GM18909 (cell line): ENCODE measurements around the gene PTPRK.
A peak's percentile ranks its signal among the peaks of the same experiment; 100 is the strongest.

Experiments
- ATAC-seq: cut with Tn5 transposase; IDR thresholded peaks from one replicate; pipeline ENCODE4 v1.9.1; 2021; ENCODE audit warnings: mild to moderate bottlenecking; ENCODE audit not compliant: unreplicated experiment, poor library complexity

Gene PTPRK

GRCh38 chr6:128062882-128063603 lies 457.4 kb downstream of the PTPRK start:
- ATAC-seq = no peak

GRCh38 chr6:128057946-128058345 lies 462.5 kb downstream of the PTPRK start:
- ATAC-seq = no peak

- no peak for ATAC-seq
These were observed 462.9 kb downstream of the PTPRK start for GRCh38 chr6:128057541-128057940.

- no peak for ATAC-seq
These were observed 467.3 kb downstream of the PTPRK start for GRCh38 chr6:128053109-128053508.

- ATAC-seq = no peak
These were observed 472.4 kb downstream of the PTPRK start for GRCh38 chr6:128047989-128048388.

GRCh38 chr6:128046033-128046432 lies 474.4 kb downstream of the PTPRK start:
- no peak for ATAC-seq

GRCh38 chr6:128039543-128039942 lies 480.9 kb downstream of the PTPRK start:
- no peak for ATAC-seq

GRCh38 chr6:128036808-128037570 lies 483.4 kb downstream of the PTPRK start:
- ATAC-seq = no peak

GRCh38 chr6:128033156-128033555 lies 487.2 kb downstream of the PTPRK start:
- ATAC-seq = no peak

- ATAC-seq = no peak
These were observed 488.4 kb downstream of the PTPRK start for GRCh38 chr6:128032042-128032441.

GRCh38 chr6:128029826-128030225 lies 490.6 kb downstream of the PTPRK start:
- ATAC-seq = peak; percentile 85

GRCh38 chr6:128028183-128028582 lies 492.2 kb downstream of the PTPRK start:
- ATAC-seq = no peak

GRCh38 chr6:128025478-128025877 lies 494.9 kb downstream of the PTPRK start:
- no peak for ATAC-seq

- ATAC-seq = no peak
These were observed 495.4 kb downstream of the PTPRK start for GRCh38 chr6:128024969-128025368.

- no peak for ATAC-seq
These were observed 496.4 kb downstream of the PTPRK start for GRCh38 chr6:128024046-128024445.

- ATAC-seq = no peak
These were observed 501.6 kb downstream of the PTPRK start for GRCh38 chr6:128018821-128019220.

GRCh38 chr6:128017288-128017687 lies 503.1 kb downstream of the PTPRK start:
- no peak for ATAC-seq

- no peak for ATAC-seq
These were observed 512.7 kb downstream of the PTPRK start for GRCh38 chr6:128007658-128008057.

GRCh38 chr6:128005009-128005408 lies 515.4 kb downstream of the PTPRK start:
- no peak for ATAC-seq

GRCh38 chr6:128000363-128000762 lies 520.0 kb downstream of the PTPRK start:
- no peak for ATAC-seq

- ATAC-seq = no peak
These were observed 521.4 kb downstream of the PTPRK start for GRCh38 chr6:127998985-127999384.
